Colonic mucosa (tissue), 4 donors: ENCODE measurements around the gene GGCT. TPM values are rescaled to one million over a fixed set of nuclear protein-coding genes. Genes with fewer than 3 reads are reported as not detected.

Experiments
- DNase-seq: peaks from one replicate; pipeline ENCODE4 v3.0.0-alpha.2; 2020
- H3K27ac ChIP-seq: fragments of 200-600 bp; one replicate; pipeline ENCODE4 v1.8.0; 2021
- H3K27me3 ChIP-seq: fragments of 200-600 bp; one replicate; pipeline ENCODE4 v1.8.0; 2021
- H3K36me3 ChIP-seq: fragments of 200-600 bp; one replicate; pipeline ENCODE4 v1.8.0; 2021
- H3K4me1 ChIP-seq: fragments of 200-600 bp; one replicate; pipeline ENCODE4 v1.8.0; 2021; ENCODE audit warnings: mild to moderate bottlenecking
- H3K4me3 ChIP-seq: fragments of 200-600 bp; one replicate; pipeline ENCODE4 v1.8.0; 2021
- H3K9ac ChIP-seq, 2 donors: one replicate each; pipeline ENCODE4 v1.7.0; 2013; ENCODE audit warnings: control low read depth in 2 of 2, low read depth in 2 of 2, low read length in 2 of 2
- H3K9me3 ChIP-seq: fragments of 200-600 bp; one replicate; pipeline ENCODE4 v1.8.0; 2021
- CTCF ChIP-seq: fragments of 200-600 bp; IDR thresholded peaks from one replicate; pipeline ENCODE4 v1.8.0; 2022; ENCODE audit warnings: antibody characterized with exemption, mild to moderate bottlenecking
- intact Hi-C: fragments of 100-400 bp; cut with DNase I; formaldehyde crosslinking; loops from one replicate; pipeline ENCODE4 v1.14.1; 2022
- total RNA-seq, 2 donors: library from RNA; stranded (reverse); fragmentation: NEBNext Ultra II Directional in 1 of 2; extraction: Animal tissue kit (Norgen Biotek cat#: 25700) in 1 of 2; gene quantifications; one replicate each; pipeline ENCODE4 v1.2.1, GENCODE V29; 2021
- donor health status: healthy.
- donor health status: DM: no; HTN: no; CAD: no.
- donor health status: DM: no; HTN: no; CAD: no.

Gene GGCT
- total RNA-seq, 2 donors from 2014 or later: 42.5 to 103 TPM

DNA sequence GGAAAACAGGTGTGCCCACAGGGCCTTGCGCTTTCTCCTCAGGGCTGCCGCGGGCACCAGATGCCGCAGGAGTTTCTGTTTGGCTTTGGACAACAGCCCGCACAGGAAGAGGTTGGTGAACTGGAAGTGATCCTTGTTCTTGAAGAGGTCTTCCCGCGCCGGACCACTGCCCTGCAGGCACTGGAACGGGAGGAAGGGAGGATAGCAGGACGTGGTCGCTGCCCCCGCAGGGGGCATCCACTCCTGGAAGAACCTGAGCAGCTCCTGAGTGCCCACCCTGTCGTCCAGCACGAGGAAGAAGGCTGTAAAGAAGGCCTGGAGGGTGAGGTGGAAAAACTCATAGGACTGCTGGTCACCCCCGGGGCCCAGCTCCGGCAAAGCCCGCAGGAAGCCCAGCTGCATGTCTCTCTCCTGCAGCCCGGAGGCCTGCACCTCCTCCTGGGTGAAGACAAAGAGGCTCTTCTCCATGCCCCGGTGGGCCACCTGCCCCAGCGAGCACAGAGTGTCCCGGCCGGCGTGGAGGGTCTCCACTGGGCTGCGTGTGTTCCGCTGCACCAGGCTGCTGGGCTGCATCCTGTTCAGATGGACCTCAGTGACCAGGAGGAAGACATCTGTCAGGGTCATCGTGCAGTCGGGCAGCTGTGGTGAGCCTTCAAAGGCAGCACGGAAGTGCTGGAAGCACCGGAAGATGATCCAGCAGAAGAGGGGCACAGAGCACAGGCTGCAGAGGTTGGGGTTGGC lies 52.9 kb downstream of the GGCT start:
- Histone ChIP-seq H3K36me3 (no peaks in the 10 kb centered on the region), H3K4me1 (no peaks in the 10 kb centered on the region), H3K9ac (no peak overlapping the region), H3K4me3 (no peak overlapping the region), H3K27me3 (no peaks in the 10 kb centered on the region), H3K27ac (no peak overlapping the region), H3K9me3 (no peaks in the 10 kb centered on the region)
- no peak for DNase-seq
- intact Hi-C loops: no loop called here
- no peak for TF ChIP-seq CTCF

- no peak overlapping the region for H3K27ac ChIP-seq
- no peak for TF ChIP-seq CTCF
- no peaks in the 10 kb centered on the region for H3K4me1 ChIP-seq
- no peak overlapping the region for H3K9ac ChIP-seq
- no peak for DNase-seq
- no peaks in the 10 kb centered on the region for H3K9me3 ChIP-seq
- no peaks in the 10 kb centered on the region for H3K36me3 ChIP-seq
- no peak overlapping the region for H3K4me3 ChIP-seq
- H3K27me3 ChIP-seq: no peaks in the 10 kb centered on the region
- intact Hi-C loops: no loop called here
Measured at GRCh38 chr7:30450983-30451497, 53.6 kb downstream of the GGCT start.

GRCh38 chr7:30450240-30450982 lies 54.2 kb downstream of the GGCT start:
- Histone ChIP-seq H3K27ac (no peak overlapping the region), H3K9ac (no peak overlapping the region), H3K27me3 (no peaks in the 10 kb centered on the region), H3K4me3 (no peak overlapping the region), H3K36me3 (no peaks in the 10 kb centered on the region), H3K4me1 (no peaks in the 10 kb centered on the region), H3K9me3 (no peaks in the 10 kb centered on the region)
- no peak for TF ChIP-seq CTCF
- DNase-seq: no peak
- intact Hi-C loops: no loop called here

DNA sequence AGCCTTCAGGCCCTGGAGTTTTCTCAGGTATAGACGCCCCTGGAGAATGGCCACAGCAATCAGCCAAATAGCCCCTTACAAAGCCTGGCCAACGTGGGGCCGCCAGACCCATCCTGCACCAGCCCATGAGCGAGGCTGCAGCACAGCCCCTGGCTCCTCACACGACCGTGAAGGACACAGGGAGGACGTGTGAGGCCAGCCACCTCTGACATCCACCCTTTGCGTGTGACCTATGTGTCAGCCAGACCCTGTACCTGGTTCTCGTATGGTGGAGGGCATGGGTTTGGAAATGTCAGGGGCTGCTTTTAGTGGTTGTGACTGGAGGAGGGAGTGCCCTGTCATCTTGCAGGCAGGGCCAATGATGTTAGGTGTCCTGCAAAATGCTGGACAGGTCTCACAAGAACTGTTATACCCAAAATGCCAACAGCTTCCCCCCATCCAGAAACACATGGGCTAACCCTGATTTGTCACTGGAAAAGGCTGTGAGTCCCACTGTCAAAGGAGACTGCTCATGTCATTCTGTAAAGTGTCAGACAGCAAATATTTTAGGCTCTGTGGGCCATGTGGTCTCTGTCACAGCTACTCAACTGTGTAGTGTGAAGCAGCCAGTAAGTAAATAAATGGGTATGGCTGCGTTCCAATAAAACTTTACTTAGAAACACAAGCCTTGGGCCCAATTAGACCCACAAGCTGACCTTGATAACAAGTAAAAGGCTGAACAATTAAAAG lies 56.0 kb downstream of the GGCT start:
- Histone ChIP-seq H3K27me3 (no peaks in the 10 kb centered on the region), H3K9ac (no peak overlapping the region), H3K27ac (no peak overlapping the region), H3K4me1 (no peaks in the 10 kb centered on the region), H3K4me3 (no peak overlapping the region), H3K36me3 (no peaks in the 10 kb centered on the region), H3K9me3 (no peaks in the 10 kb centered on the region)
- intact Hi-C loops: no loop called here
- TF ChIP-seq CTCF: no peak
- no peak for DNase-seq

DNA sequence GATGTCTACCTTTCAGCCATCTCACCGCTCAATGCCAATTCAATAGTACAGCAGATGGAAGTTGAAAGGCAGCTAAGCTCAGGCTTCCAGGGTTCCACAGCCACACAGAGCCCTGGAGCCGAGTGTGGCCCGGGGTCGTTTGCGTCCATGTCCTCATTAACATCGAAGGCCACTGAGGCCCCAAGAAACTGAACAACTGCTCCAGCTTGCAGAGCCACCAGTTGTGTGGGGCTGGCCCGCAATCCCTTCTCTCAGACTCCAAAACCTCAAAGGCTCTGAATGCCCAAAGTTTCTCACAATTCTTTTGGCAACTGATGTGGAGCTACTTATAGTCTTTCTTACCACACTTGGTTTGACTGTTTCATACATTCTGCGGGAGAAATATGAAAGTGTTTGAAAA lies 57.2 kb downstream of the GGCT start:
- H3K4me1 ChIP-seq: no peaks in the 10 kb centered on the region
- no peaks in the 10 kb centered on the region for H3K36me3 ChIP-seq
- no peak for TF ChIP-seq CTCF
- intact Hi-C loops: no loop called here
- DNase-seq: no peak
- no peak overlapping the region for H3K27ac ChIP-seq
- no peaks in the 10 kb centered on the region for H3K27me3 ChIP-seq
- H3K9me3 ChIP-seq: no peaks in the 10 kb centered on the region
- H3K4me3 ChIP-seq: no peak overlapping the region
- H3K9ac ChIP-seq: no peak overlapping the region
